ENCODE results near the gene APOBEC2.

GRCh38 chr6:41008011-41008410 lies 45.0 kb upstream of the APOBEC2 start:
- no peak for TF ChIP-seq CTCF (IDR thresholded peaks at IDR 0.05)
- no peak for TF ChIP-seq POLR2A (IDR thresholded peaks at IDR 0.05)
- no peak for TF ChIP-seq POLR2AphosphoS5 (IDR thresholded peaks at IDR 0.05; ENCODE audit: insufficient read depth in 1 of 2, low read depth in 1 of 2)
